Esophagus squamous epithelium (tissue), 5 donors: Measurements from ENCODE around the gene TUBA1C. TPM values are rescaled to one million over a fixed set of nuclear protein-coding genes. Genes with fewer than 3 reads are reported as not detected.
"Not testable (repeated sequence)": the region's sequence is repeated elsewhere in the genome, so short reads cannot be mapped to it uniquely, and the experiment has no call there.

Experiments
- DNase-seq: peaks from one replicate; lab custom pipeline; 2025; lab: John Stamatoyannopoulos, UW
- H3K27ac ChIP-seq, 4 donors: fragments of 200-600 bp; sonication (generic); one replicate each; pipeline ENCODE4 v1.5.1; 2016 to 2019; ENCODE audit warnings: mild to moderate bottlenecking in 1 of 4
- H3K27me3 ChIP-seq, 4 donors: fragments of 200-600 bp; sonication (generic); 1 replicate in 3 of 4; 2 replicates in 1 of 4; pipeline versions ENCODE4 v1.5.1 to v1.6.0; 2017 to 2021; ENCODE audit warnings: antibody characterized with exemption in 1 of 4
- H3K36me3 ChIP-seq, 3 donors: fragments of 200-600 bp; sonication (generic); one replicate each; pipeline ENCODE4 v1.5.1; 2016 to 2019
- H3K4me1 ChIP-seq, 3 donors: fragments of 200-600 bp; sonication (generic); one replicate each; pipeline ENCODE4 v1.5.1; 2017 to 2019
- H3K4me3 ChIP-seq, 4 donors: fragments of 200-600 bp; sonication (generic); 1 replicate in 3 of 4; 2 replicates in 1 of 4; pipeline ENCODE4 v1.5.1; 2016 to 2019; ENCODE audit warnings: mild to moderate bottlenecking in 2 of 4, moderate library complexity in 1 of 4
- H3K9me3 ChIP-seq, 3 donors: fragments of 200-600 bp; sonication (generic); one replicate each; pipeline ENCODE4 v1.5.1; 2016 to 2019
- CTCF ChIP-seq, 6 experiments: fragments of 450-650 bp in 4 of 6; fragments of 200-600 bp in 2 of 6; sonication (generic) in 2 of 6; IDR thresholded peaks; one replicate each; pipeline ENCODE4 v1.5.1; 2016 to 2019; ENCODE audit warnings: antibody characterized with exemption in 6 of 6, mild to moderate bottlenecking in 4 of 6, moderate library complexity in 4 of 6
- POLR2A ChIP-seq, 4 donors: fragments of 450-650 bp; IDR thresholded peaks; one replicate each; pipeline ENCODE4 v1.6.1; 2017; ENCODE audit warnings: antibody characterized with exemption in 4 of 4, mild to moderate bottlenecking in 4 of 4, moderate library complexity in 3 of 4
- WGBS, 2 donors: methylation state at CpG; one replicate each; pipeline ENCODE4 v1.1.5; 2018; 5-methylcytosine and 5-hydroxymethylcytosine counted together
- intact Hi-C: fragments of 100-400 bp; cut with DNase I; formaldehyde crosslinking; loops from one replicate; pipeline ENCODE4 v1.15.0; 2022
- total RNA-seq, 4 donors: library from RNA; depleted of rRNA; stranded (reverse); fragments of >200 nt; gene quantifications; one replicate each; pipeline ENCODE4 v1.1.0, GENCODE V29; 2016
- donor health status: DM: yes; HTN: yes; CAD: no.

The TUBA1C gene
- total RNA-seq, 4 donors from 2014 or later = 587 to 1,132 (median 718) TPM

- 53 to 57% methylated on average over 6 to 7 of the region's 7 CpGs for WGBS, 2 donors
Observed at GRCh38 chr12:49279706-49280159, 14.9 kb downstream of the TUBA1C start.

GRCh38 chr12:49280545-49280944, 15.7 kb downstream of the TUBA1C start:
- H3K27ac ChIP-seq, DNase-seq, H3K4me1 ChIP-seq, H3K36me3 ChIP-seq, H3K4me3 ChIP-seq, intact Hi-C loops, H3K9me3 ChIP-seq: not testable (repeated sequence)
- H3K27me3 ChIP-seq = peaks cover 0 to 31% (median 0%) of the 10 kb centered on the region in 4 donors
- 71 to 81% methylated on average over 6 of the region's 6 CpGs for WGBS, 2 donors

More at GRCh38 chr12:49279706-49280159, 14.9 kb downstream of the TUBA1C start:
- intact Hi-C loops = no loop called here
- no peak for DNase-seq
- Histone ChIP-seq H3K9me3 (no peaks in the 10 kb centered on the region), H3K27ac (no peak overlapping the region), H3K4me3 (no peak overlapping the region), H3K4me1 (no peaks in the 10 kb centered on the region), H3K36me3 (no peaks in the 10 kb centered on the region), H3K27me3 (peaks cover 0 to 26% (median 0%) of the 10 kb centered on the region in 4 donors)
- TF ChIP-seq CTCF (IDR thresholded peaks at IDR 0.05) = no peak
- no peak for TF ChIP-seq POLR2A (IDR thresholded peaks at IDR 0.05)

GRCh38 chr12:49282302-49282701, 17.4 kb downstream of the TUBA1C start:
- intact Hi-C loops = no loop called here
- TF ChIP-seq CTCF (IDR thresholded peaks at IDR 0.05) = no peak
- TF ChIP-seq POLR2A (IDR thresholded peaks at IDR 0.05) = no peak
- Histone ChIP-seq H3K4me3 (no peak overlapping the region), H3K9me3 (no peaks in the 10 kb centered on the region), H3K27ac (no peak overlapping the region), H3K4me1 (no peaks in the 10 kb centered on the region), H3K27me3 (peaks cover 0 to 38% (median 0%) of the 10 kb centered on the region in 4 donors), H3K36me3 (no peaks in the 10 kb centered on the region)
- WGBS, 2 donors = 75 to 90% methylated on average over 3 to 5 of the region's 5 CpGs
- DNase-seq = no peak

- DNase-seq, H3K4me3 ChIP-seq, H3K27ac ChIP-seq, H3K36me3 ChIP-seq, H3K9me3 ChIP-seq, H3K4me1 ChIP-seq, intact Hi-C loops: not testable (repeated sequence)
- peaks cover 0 to 40% (median 0%) of the 10 kb centered on the region in 4 donors for H3K27me3 ChIP-seq
- 73 to 82% methylated on average over 1 of the region's 6 CpGs for WGBS, 2 donors
Observed at GRCh38 chr12:49282740-49283375, 18.0 kb downstream of the TUBA1C start.

GRCh38 chr12:49283541-49284429, 18.9 kb downstream of the TUBA1C start:
- Histone ChIP-seq H3K4me3 (no peak overlapping the region), H3K27me3 (peaks cover 0 to 44% (median 0%) of the 10 kb centered on the region in 4 donors), H3K36me3 (no peaks in the 10 kb centered on the region), H3K27ac (no peak overlapping the region), H3K4me1 (no peaks in the 10 kb centered on the region), H3K9me3 (no peaks in the 10 kb centered on the region)
- intact Hi-C loops = no loop called here
- WGBS, 2 donors = 78 to 83% methylated on average over 8 of the region's 25 CpGs
- no peak for TF ChIP-seq POLR2A (IDR thresholded peaks at IDR 0.05)
- TF ChIP-seq CTCF (IDR thresholded peaks at IDR 0.05) = no peak
- DNase-seq = no peak

GRCh38 chr12:49284672-49285071, 19.8 kb downstream of the TUBA1C start:
- Histone ChIP-seq H3K27ac (no peak overlapping the region), H3K4me1 (no peaks in the 10 kb centered on the region), H3K27me3 (peaks cover 0 to 44% (median 0%) of the 10 kb centered on the region in 4 donors), H3K9me3 (no peaks in the 10 kb centered on the region), H3K36me3 (no peaks in the 10 kb centered on the region), H3K4me3 (no peak overlapping the region)
- TF ChIP-seq POLR2A (IDR thresholded peaks at IDR 0.05) (no peak), CTCF (IDR thresholded peaks at IDR 0.05) (no peak)
- no peak for DNase-seq
- 73 to 81% methylated on average over 3 to 4 of the region's 4 CpGs for WGBS, 2 donors
- intact Hi-C loops = no loop called here
